HPDE6-E6E7 (cell line): ENCODE results near the gene PLCG1.

Experiments used
- DNase-seq: peaks from one replicate; pipeline ENCODE4 v3.0.0; 2011; ENCODE audit warnings: missing footprints; ENCODE audit errors: extremely low spot score

Gene PLCG1

GRCh38 chr20:41142245-41142644, 4.9 kb downstream of the PLCG1 start:
- no peak for DNase-seq

GRCh38 chr20:41142919-41143318, 5.6 kb downstream of the PLCG1 start:
- no peak for DNase-seq

- DNase-seq: no peak
Measured at GRCh38 chr20:41143354-41143753, 6.0 kb downstream of the PLCG1 start.

GRCh38 chr20:41145317-41145716, 8.0 kb downstream of the PLCG1 start:
- no peak for DNase-seq

DNA sequence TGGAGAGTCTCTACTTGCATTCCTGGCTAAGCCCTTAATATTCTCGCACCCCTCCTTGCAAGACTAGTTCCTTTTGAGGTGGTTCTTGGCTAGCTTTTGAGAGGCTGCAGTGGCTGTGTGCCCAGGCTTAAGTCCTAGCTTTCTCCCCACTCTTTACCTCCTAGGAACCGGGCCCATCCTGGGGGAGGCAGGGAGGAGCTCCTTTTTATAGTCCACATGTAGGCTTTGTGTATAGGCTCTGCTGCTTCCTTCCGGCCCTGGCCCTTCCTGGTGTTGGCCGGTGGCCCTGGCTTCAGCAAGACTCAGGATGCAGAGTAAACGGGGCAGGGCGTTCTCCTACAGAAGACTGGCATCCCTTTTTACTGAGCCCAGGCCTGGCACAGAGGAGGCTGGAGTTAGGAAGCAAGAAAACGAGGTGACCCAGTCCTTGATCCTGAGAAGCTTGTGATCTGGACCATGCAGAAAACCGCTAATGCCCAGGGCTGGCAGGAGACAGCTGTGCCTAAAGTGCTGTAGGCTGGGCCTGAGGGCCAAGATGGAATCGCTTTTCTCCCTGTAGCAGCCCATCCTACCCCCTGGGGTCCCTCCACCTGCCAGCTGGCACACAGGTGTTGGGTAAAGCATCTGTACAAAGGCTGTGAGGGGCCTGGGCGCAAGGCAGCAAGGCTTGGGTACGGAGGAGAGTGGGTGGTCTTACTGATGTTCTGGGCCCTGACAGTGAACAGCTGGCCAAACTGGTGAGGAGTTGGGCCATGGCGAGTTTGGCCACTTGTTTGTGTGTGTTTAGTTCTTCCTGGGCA, 8.7 kb downstream of the PLCG1 start:
- DNase-seq: no peak

GRCh38 chr20:41147767-41148191, 10.4 kb downstream of the PLCG1 start:
- DNase-seq: no peak

DNA sequence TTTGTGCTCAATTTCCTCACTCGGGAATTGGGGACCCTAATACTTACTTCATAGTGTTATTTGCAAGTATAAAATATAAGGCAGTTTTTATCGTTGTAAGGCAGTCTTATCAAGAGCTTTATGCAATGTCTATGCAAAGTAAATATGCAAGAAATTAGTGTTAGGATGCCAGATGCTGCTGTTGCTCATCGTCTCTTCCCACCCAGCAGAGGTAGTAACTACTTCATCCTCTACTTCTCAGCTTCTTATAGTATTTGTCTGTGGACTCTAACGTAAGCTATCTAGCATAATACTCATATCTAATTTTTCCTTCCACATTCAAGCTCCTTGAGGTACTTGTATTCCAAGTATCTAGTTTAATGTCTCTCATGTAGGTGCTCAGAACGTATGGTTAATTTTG, 11.6 kb downstream of the PLCG1 start:
- DNase-seq: no peak

DNA sequence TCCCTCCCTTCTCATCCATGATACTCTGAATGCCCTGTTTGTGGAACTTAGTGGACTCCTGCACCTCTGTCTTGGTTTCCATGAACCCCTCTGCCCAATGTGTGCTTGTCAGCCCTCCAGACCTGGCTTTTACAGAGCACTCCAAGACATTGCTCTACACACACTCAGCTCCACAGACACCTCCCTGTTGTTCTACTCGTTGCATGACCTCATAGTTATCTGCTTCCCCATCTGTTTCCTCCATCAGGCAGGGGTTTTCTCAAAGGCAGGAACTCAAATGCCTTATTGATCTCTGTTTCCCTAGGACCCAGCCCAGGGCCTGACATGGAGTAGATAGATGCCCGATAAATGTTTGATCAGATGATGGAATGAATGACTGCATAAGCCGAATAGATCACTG, 13.3 kb downstream of the PLCG1 start:
- DNase-seq: no peak

DNA sequence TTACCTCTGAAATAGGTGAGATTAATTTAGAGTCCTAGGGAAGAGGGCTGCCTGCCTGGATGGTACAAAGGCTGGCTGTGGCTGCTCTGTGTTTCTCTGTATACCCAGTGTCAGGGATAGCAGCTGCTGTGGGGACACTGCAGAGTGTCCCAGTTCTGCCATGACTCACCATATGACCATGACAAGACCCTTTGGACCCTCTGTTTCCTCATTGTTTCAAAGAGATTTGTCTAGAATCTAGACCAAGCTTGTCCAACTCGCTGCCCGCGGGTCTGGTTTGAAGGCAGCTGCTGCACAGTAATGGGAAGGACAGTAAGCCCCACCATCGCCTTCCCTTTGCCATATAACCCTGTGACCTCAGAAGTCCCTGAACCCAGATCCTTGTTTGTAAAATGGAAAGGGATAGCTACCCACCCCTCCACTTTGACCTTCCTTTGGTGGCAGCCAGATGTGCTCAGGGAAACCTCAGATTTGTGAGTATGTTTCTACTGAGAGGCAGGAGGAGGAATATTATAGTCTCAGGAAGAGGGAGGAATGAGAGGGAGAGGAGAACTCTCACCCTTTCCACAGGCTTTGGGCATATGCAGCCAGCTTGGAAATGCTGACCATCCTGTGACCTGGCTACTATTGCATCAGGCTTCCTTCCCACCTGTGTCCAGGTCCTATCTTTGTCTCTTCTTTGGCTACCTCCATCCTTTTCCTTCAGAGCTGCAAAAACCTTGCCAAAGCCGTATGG, 14.0 kb downstream of the PLCG1 start:
- DNase-seq: no peak

DNA sequence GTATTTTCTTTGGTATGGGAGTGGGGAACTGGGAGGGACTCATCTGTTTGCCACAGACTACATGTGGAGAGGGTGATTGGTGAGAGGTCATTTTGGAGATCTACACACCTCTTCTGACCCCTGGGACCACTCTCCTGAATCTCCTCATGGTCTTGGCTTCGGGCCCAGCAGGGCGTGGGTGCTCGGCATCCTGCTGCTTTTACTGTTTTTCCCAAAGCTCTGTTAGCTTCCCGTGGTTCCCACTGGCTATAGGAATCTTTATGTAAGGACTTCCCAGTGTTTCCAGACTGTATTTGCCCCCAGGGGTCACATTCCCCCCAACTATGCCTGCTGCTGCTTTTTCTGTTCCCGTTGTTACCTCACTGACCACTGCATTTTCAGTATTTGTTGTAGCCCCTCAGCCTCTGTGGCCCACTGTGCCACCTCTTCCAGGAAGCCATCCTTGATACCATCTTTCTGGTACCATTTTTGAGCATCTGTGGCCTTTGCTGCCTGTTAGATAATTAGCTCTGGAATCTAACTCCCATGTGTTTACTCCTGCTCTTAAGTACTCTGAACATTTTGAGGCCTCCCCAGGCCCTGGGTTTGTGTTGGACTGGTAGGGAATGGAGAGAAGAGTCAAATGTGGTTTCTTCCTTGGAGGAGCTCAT, 14.9 kb downstream of the PLCG1 start:
- DNase-seq: no peak

DNA sequence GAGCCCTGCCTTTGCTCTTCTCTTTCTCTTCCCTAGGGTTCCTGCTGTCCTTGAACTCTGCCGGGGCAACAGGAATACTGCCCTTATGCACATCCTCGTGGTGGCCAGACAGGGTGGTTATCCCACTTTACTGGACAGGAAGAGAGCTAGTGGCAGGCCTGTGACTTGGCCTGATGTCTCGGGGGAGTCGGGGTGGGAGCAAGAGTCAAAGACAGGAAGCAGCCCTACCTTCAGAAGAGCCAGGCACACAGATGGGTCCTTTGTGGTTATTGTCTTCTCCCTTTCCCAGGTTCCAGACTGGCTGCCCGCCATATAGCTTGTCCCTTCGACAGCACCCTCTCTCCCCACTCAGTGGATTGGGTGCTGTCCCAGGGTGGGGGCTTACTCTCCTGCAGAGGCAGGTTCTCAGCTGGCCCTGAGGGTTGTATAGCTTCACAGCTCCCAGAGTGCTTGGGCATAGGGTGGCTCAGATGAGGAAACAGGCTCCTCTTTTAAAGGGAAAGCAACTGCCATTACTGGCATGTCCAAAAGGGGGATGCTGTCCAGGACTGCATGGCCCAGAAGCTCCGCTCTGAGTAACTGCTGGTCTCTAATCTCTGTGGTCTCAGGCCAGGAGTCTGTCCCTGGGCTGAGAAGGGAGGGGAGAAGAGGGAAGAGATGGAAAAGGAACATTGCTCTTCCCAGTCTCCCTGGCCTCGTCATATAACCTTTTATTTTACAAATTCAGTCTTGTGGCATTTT, 17.3 kb downstream of the PLCG1 start:
- DNase-seq: no peak

DNA sequence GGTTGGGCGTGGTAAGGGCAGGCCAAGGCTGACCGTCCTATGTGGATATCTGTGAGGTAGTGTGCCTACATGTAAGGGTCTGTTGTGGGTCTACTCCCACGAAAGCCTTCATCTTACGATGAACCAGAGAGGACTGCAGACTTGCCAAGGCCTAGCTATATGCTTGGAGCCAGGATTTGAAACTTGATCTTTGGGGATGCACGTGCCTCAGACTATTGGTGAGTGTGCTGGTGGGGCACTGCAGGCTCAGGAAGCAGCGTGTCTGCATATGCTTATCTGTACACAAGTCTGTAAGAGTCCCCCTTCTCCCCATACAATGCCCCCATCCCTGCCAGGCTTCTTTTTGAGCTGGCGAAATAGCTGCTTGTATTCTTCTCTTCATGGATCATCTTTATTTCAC, 17.9 kb downstream of the PLCG1 start:
- DNase-seq: no peak

GRCh38 chr20:41158082-41158625, 20.8 kb downstream of the PLCG1 start:
- DNase-seq: no peak

GRCh38 chr20:41159547-41159946, 22.2 kb downstream of the PLCG1 start:
- no peak for DNase-seq

GRCh38 chr20:41160686-41161085, 23.3 kb downstream of the PLCG1 start:
- no peak for DNase-seq

GRCh38 chr20:41161886-41162285, 24.5 kb downstream of the PLCG1 start:
- no peak for DNase-seq

GRCh38 chr20:41162396-41162795, 25.1 kb downstream of the PLCG1 start:
- no peak for DNase-seq

- DNase-seq: no peak
Measured at GRCh38 chr20:41163821-41164220, 26.5 kb downstream of the PLCG1 start.

GRCh38 chr20:41165001-41165882, 27.9 kb downstream of the PLCG1 start:
- DNase-seq: no peak

DNA sequence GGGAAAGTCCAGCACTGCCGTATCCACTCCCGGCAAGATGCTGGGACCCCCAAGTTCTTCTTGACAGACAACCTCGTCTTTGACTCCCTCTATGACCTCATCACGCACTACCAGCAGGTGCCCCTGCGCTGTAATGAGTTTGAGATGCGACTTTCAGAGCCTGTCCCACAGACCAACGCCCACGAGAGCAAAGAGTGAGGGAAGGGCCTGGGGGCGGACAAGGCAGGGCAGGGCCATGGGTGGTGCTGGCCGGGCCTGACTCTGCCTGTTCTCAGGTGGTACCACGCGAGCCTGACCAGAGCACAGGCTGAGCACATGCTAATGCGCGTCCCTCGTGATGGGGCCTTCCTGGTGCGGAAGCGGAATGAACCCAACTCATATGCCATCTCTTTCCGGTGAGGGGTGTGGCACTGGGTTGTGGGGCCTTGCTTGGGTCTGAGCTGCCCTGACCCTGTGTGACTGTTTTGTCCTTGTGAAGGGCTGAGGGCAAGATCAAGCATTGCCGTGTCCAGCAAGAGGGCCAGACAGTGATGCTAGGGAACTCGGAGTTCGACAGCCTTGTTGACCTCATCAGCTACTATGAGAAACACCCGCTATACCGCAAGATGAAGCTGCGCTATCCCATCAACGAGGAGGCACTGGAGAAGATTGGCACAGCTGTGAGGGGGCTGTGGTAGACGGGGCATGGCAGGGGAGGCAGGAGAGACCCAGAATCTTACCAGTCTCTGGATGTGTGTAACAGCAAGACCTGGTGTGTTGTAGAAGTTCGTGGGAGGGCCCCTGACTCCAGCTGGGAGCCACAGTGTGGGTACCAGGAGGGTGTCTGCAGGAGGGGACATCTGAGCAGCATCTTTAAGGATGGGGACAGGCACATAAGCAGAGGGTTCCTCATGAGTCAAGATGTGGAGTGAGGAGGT, 29.1 kb downstream of the PLCG1 start:
- no peak for DNase-seq
